HG02678 (cell line): Measurements from ENCODE around the gene SHB.

Experiments
- ATAC-seq: cut with Tn5 transposase; IDR thresholded peaks from one replicate; pipeline ENCODE4 v1.9.1; 2021; ENCODE audit warnings: mild to moderate bottlenecking, moderate library complexity; ENCODE audit not compliant: unreplicated experiment

SHB gene

GRCh38 chr9:37994639-37995347, 74.2 kb downstream of the SHB start:
- peak; percentile 89 for ATAC-seq

- ATAC-seq, result no peak
Observed at GRCh38 chr9:37992924-37993349, 76.1 kb downstream of the SHB start.

GRCh38 chr9:37990404-37991015, 78.5 kb downstream of the SHB start:
- no peak for ATAC-seq

GRCh38 chr9:37989701-37990100, 79.3 kb downstream of the SHB start:
- no peak for ATAC-seq

GRCh38 chr9:37988602-37989001, 80.4 kb downstream of the SHB start:
- ATAC-seq, result no peak

GRCh38 chr9:37988041-37988440, 81.0 kb downstream of the SHB start:
- no peak for ATAC-seq

GRCh38 chr9:37987467-37987981, 81.5 kb downstream of the SHB start:
- ATAC-seq, result no peak

- ATAC-seq, result no peak
Observed at GRCh38 chr9:37986771-37987258, 82.2 kb downstream of the SHB start.

GRCh38 chr9:37986001-37986400, 83.0 kb downstream of the SHB start:
- ATAC-seq, result no peak

- ATAC-seq, result no peak
Observed at GRCh38 chr9:37984672-37985611, 84.1 kb downstream of the SHB start.

GRCh38 chr9:37984278-37984671, 84.8 kb downstream of the SHB start:
- ATAC-seq, result no peak

GRCh38 chr9:37983381-37984067, 85.5 kb downstream of the SHB start:
- ATAC-seq, result no peak

GRCh38 chr9:37979844-37980243, 89.2 kb downstream of the SHB start:
- no peak for ATAC-seq

GRCh38 chr9:37978983-37979382, 90.0 kb downstream of the SHB start:
- no peak for ATAC-seq

GRCh38 chr9:37978481-37978864, 90.6 kb downstream of the SHB start:
- ATAC-seq, result no peak

- no peak for ATAC-seq
Observed at GRCh38 chr9:37977851-37978480, 91.1 kb downstream of the SHB start.

- ATAC-seq, result no peak
Observed at GRCh38 chr9:37976714-37977477, 92.1 kb downstream of the SHB start.

GRCh38 chr9:37975639-37976038, 93.4 kb downstream of the SHB start:
- ATAC-seq, result no peak

- no peak for ATAC-seq
Observed at GRCh38 chr9:37974506-37975173, 94.4 kb downstream of the SHB start.
